HepG2 (cell line): Measurements from ENCODE around the gene TRIM31. TPM values are rescaled to one million over a fixed set of nuclear protein-coding genes. Genes with fewer than 3 reads are reported as not detected.
A peak's percentile ranks its signal among the peaks of the same experiment; 100 is the strongest.

Experiments used
- ARID2 ChIP-seq: sonication (generic); formaldehyde crosslinking; IDR thresholded peaks from 2 replicates; pipeline ENCODE4 v1.8.1; 2022; ENCODE audit warnings: mild to moderate bottlenecking, missing genetic modification reagents, borderline replicate concordance
- CHD2 ChIP-seq: IDR thresholded peaks from 2 replicates; pipeline ENCODE4 v1.6.1; 2011; ENCODE audit warnings: low read depth, low read length, improper control_type of control experiment
- EED ChIP-seq: sonication (generic); formaldehyde crosslinking; IDR thresholded peaks from 2 replicates; pipeline ENCODE4 v1.5.0; 2020; ENCODE audit warnings: mild to moderate bottlenecking, missing genetic modification reagents
- FOXO1 ChIP-seq: sonication (generic); formaldehyde crosslinking; IDR thresholded peaks from 2 replicates; pipeline ENCODE4 v1.4.0; 2020; ENCODE audit warnings: missing genetic modification reagents
- GABPB1 ChIP-seq: IDR thresholded peaks from 2 replicates; pipeline ENCODE4 v1.6.1; 2016; ENCODE audit warnings: mild to moderate bottlenecking, missing genetic modification reagents, moderate library complexity, missing compliant biosample characterization
- HIVEP1 ChIP-seq: sonication (generic); formaldehyde crosslinking; IDR thresholded peaks from 2 replicates; pipeline ENCODE4 v1.4.0; 2020; ENCODE audit warnings: mild to moderate bottlenecking, missing genetic modification reagents
- IRX3 ChIP-seq: sonication (generic); formaldehyde crosslinking; IDR thresholded peaks from 2 replicates; pipeline ENCODE4 v1.8.1; 2023; ENCODE audit warnings: mild to moderate bottlenecking, low read depth, missing genetic modification reagents, borderline replicate concordance
- NCOR1 ChIP-seq: fragments of 200-600 bp; sonication (generic); IDR thresholded peaks from 2 replicates; pipeline ENCODE4 v1.7.0; 2017; ENCODE audit warnings: antibody characterized with exemption, low read length, borderline replicate concordance
- NR2C2 ChIP-seq: sonication (generic); formaldehyde crosslinking; IDR thresholded peaks from 2 replicates; pipeline ENCODE4 v1.4.0; 2020; ENCODE audit warnings: missing genetic modification reagents, mild to moderate bottlenecking, moderate library complexity, borderline replicate concordance
- SALL2 ChIP-seq: sonication (generic); formaldehyde crosslinking; IDR thresholded peaks from 2 replicates; pipeline ENCODE4 v1.8.1; 2023; ENCODE audit warnings: mild to moderate bottlenecking, missing genetic modification reagents, inconsistent platforms
- ZBTB20 ChIP-seq: sonication (generic); formaldehyde crosslinking; IDR thresholded peaks from 2 replicates; pipeline ENCODE4 v1.8.1; 2023; ENCODE audit warnings: missing genetic modification reagents, low read depth, mild to moderate bottlenecking, borderline replicate concordance
- ZBTB21 ChIP-seq: sonication (generic); formaldehyde crosslinking; IDR thresholded peaks from 2 replicates; pipeline ENCODE4 v1.4.0; 2020; ENCODE audit warnings: missing genetic modification reagents
- ZFP36L2 ChIP-seq: sonication (generic); formaldehyde crosslinking; IDR thresholded peaks from 2 replicates; pipeline ENCODE4 v1.4.0; 2020; ENCODE audit warnings: missing genetic modification reagents
- ZFP41 ChIP-seq: sonication (generic); formaldehyde crosslinking; IDR thresholded peaks from 2 replicates; pipeline ENCODE4 v1.4.0; 2020; ENCODE audit warnings: mild to moderate bottlenecking, missing genetic modification reagents, borderline replicate concordance
- ZNF225 ChIP-seq: sonication (generic); formaldehyde crosslinking; IDR thresholded peaks from 2 replicates; pipeline ENCODE4 v1.4.0; 2020; ENCODE audit warnings: mild to moderate bottlenecking, missing genetic modification reagents
- ZNF556 ChIP-seq: sonication (generic); formaldehyde crosslinking; IDR thresholded peaks from 2 replicates; pipeline ENCODE4 v1.4.0; 2020; ENCODE audit warnings: mild to moderate bottlenecking, missing genetic modification reagents, borderline replicate concordance
- ZNF775 ChIP-seq: sonication (generic); formaldehyde crosslinking; IDR thresholded peaks from 2 replicates; pipeline ENCODE4 v1.4.0; 2020; ENCODE audit warnings: missing genetic modification reagents, mild to moderate bottlenecking, moderate library complexity, borderline replicate concordance
- polyA plus RNA-seq, 8 experiments: library from polyadenylated mRNA; depleted of rRNA in 3 of 8; stranded (reverse) in 7 of 8; unstranded in 1 of 8; fragments of >200 nt; fragmentation: Illumina TruSeq in 4 of 8; extraction: Trizol in 4 of 8; gene quantifications; 2 replicates each; pipeline versions ENCODE4 v1.2.1 to v1.2.3, GENCODE V29; 2011 to 2016; ENCODE audit warnings: low read depth in 4 of 8, missing spikeins in 1 of 8, mixed read lengths in 1 of 8; ENCODE audit not compliant: insufficient read depth in 1 of 8
- total RNA-seq, 5 experiments: library from RNA; depleted of rRNA; stranded (reverse); fragments of >200 nt; fragmentation: Illumina TruSeq; extraction: Trizol; gene quantifications; 2 replicates each; pipeline ENCODE4 v1.2.3, GENCODE V29; 2016; ENCODE audit warnings: low read depth in 1 of 5
- TF ChIP-seq, protein P1 (sequence below): IDR thresholded peaks from 2 replicates; pipeline ENCODE4 v1.6.1; 2016; ENCODE audit warnings: low read depth, borderline replicate concordance
- TF ChIP-seq, protein P2 (sequence below): sonication (generic); formaldehyde crosslinking; IDR thresholded peaks from 2 replicates; pipeline ENCODE4 v1.4.0; 2020; ENCODE audit warnings: missing genetic modification reagents, mild to moderate bottlenecking, borderline replicate concordance
- TF ChIP-seq, protein P3 (sequence below): sonication (generic); formaldehyde crosslinking; IDR thresholded peaks from 2 replicates; pipeline ENCODE4 v1.5.1; 2020; ENCODE audit warnings: missing genetic modification reagents, mild to moderate bottlenecking, borderline replicate concordance
- TF ChIP-seq, protein P4 (sequence below): sonication (generic); formaldehyde crosslinking; IDR thresholded peaks from 2 replicates; pipeline ENCODE4 v1.8.1; 2023; ENCODE audit warnings: missing genetic modification reagents, mild to moderate bottlenecking, borderline replicate concordance
- TF ChIP-seq, protein P5 (sequence below): IDR thresholded peaks from 2 replicates; pipeline ENCODE4 v1.6.1; 2016; ENCODE audit warnings: control low read depth

TRIM31 gene
- total and polyA plus RNA-seq, 2 of the 13 experiments (the other 11 are each of a cell fraction or from before 2014, with no cell fraction given): 0.13 to 0.51 TPM

GRCh38 chr6:30066577-30067459 lies 46.1 kb downstream of the TRIM31 start, which contains the start of gene PPP1R11 (continued):
- TF ChIP-seq, protein P1, sequence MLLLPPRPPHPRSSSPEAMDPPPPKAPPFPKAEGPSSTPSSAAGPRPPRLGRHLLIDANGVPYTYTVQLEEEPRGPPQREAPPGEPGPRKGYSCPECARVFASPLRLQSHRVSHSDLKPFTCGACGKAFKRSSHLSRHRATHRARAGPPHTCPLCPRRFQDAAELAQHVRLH (CRISPR knock-in tag): peak; percentile 48
- TF ChIP-seq, protein P2, sequence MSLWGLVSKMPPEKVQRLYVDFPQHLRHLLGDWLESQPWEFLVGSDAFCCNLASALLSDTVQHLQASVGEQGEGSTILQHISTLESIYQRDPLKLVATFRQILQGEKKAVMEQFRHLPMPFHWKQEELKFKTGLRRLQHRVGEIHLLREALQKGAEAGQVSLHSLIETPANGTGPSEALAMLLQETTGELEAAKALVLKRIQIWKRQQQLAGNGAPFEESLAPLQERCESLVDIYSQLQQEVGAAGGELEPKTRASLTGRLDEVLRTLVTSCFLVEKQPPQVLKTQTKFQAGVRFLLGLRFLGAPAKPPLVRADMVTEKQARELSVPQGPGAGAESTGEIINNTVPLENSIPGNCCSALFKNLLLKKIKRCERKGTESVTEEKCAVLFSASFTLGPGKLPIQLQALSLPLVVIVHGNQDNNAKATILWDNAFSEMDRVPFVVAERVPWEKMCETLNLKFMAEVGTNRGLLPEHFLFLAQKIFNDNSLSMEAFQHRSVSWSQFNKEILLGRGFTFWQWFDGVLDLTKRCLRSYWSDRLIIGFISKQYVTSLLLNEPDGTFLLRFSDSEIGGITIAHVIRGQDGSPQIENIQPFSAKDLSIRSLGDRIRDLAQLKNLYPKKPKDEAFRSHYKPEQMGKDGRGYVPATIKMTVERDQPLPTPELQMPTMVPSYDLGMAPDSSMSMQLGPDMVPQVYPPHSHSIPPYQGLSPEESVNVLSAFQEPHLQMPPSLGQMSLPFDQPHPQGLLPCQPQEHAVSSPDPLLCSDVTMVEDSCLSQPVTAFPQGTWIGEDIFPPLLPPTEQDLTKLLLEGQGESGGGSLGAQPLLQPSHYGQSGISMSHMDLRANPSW: peak; percentile 90; the same call in 1 of the 2 replicates
- TF ChIP-seq, protein P3, sequence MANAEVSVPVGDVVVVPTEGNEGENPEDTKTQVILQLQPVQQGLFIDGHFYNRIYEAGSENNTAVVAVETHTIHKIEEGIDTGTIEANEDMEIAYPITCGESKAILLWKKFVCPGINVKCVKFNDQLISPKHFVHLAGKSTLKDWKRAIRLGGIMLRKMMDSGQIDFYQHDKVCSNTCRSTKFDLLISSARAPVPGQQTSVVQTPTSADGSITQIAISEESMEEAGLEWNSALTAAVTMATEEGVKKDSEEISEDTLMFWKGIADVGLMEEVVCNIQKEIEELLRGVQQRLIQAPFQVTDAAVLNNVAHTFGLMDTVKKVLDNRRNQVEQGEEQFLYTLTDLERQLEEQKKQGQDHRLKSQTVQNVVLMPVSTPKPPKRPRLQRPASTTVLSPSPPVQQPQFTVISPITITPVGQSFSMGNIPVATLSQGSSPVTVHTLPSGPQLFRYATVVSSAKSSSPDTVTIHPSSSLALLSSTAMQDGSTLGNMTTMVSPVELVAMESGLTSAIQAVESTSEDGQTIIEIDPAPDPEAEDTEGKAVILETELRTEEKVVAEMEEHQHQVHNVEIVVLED (CRISPR knock-in tag): peak; percentile 96
- TF ChIP-seq CHD2 (no peak), ARID2 (peak; percentile 98), NCOR1 (peak; percentile 58; the same call in 1 of the 2 replicates), ZFP36L2 (CRISPR knock-in tag) (no peak), IRX3 (CRISPR knock-in tag) (0 out of 2 replicates have a peak, but pooled peaks have one; percentile 73), NR2C2 (CRISPR knock-in tag) (peak; percentile 98), ZBTB20 (no peak), FOXO1 (CRISPR knock-in tag) (peak; percentile 77; the same call in 1 of the 2 replicates), GABPB1 (CRISPR knock-in tag) (peak; percentile 98), ZFP41 (CRISPR knock-in tag) (0 out of 2 replicates have a peak, but pooled peaks have one; percentile 73), ZBTB21 (CRISPR knock-in tag) (peak; percentile 87), EED (CRISPR knock-in tag) (no peak), SALL2 (CRISPR knock-in tag) (peak; percentile 92), ZNF225 (CRISPR knock-in tag) (0 out of 2 replicates have a peak, but pooled peaks have one; percentile 64), ZNF775 (CRISPR knock-in tag) (0 out of 2 replicates have a peak, but pooled peaks have one; percentile 65), ZNF556 (CRISPR knock-in tag) (peak; percentile 98), HIVEP1 (CRISPR knock-in tag) (peak; percentile 99)
- TF ChIP-seq, protein P4, sequence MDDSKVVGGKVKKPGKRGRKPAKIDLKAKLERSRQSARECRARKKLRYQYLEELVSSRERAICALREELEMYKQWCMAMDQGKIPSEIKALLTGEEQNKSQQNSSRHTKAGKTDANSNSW (CRISPR knock-in tag): no peak
- TF ChIP-seq, protein P5, sequence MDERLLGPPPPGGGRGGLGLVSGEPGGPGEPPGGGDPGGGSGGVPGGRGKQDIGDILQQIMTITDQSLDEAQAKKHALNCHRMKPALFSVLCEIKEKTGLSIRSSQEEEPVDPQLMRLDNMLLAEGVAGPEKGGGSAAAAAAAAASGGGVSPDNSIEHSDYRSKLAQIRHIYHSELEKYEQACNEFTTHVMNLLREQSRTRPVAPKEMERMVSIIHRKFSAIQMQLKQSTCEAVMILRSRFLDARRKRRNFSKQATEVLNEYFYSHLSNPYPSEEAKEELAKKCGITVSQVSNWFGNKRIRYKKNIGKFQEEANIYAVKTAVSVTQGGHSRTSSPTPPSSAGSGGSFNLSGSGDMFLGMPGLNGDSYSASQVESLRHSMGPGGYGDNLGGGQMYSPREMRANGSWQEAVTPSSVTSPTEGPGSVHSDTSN: no peak; the same call in 1 of the 2 replicates
